Glomerular visceral epithelial cell (primary cell): ENCODE results near the gene GGTLC2.

Source experiments
- DNase-seq: peaks from one replicate; pipeline ENCODE4 v3.0.0-alpha.2; 2016; ENCODE audit errors: extremely low spot score

GGTLC2 gene

GRCh38 chr22:22689621-22690345 is 45.4 kb downstream of the GGTLC2 start:
- no peak for DNase-seq

- DNase-seq, result no peak
These were observed 46.6 kb downstream of the GGTLC2 start for GRCh38 chr22:22691055-22691454.

- DNase-seq, result peak; percentile 28
These were observed 47.6 kb downstream of the GGTLC2 start for GRCh38 chr22:22691716-22692701.

GRCh38 chr22:22692707-22693530 is 48.5 kb downstream of the GGTLC2 start:
- DNase-seq, result peak; percentile 67

GRCh38 chr22:22693531-22693884 is 49.1 kb downstream of the GGTLC2 start:
- no peak for DNase-seq

- DNase-seq, result no peak
These were observed 49.7 kb downstream of the GGTLC2 start for GRCh38 chr22:22694106-22694505.

- DNase-seq, result no peak
These were observed 51.7 kb downstream of the GGTLC2 start for GRCh38 chr22:22696104-22696503.
